Measurements from ENCODE around the gene SPATA31D1.

SPATA31D1 gene

GRCh38 chr9:82022121-82022520 lies 33.5 kb downstream of the SPATA31D1 start:
- DNase-seq: no peak

GRCh38 chr9:82024908-82025307 lies 36.3 kb downstream of the SPATA31D1 start:
- DNase-seq: no peak

- DNase-seq: no peak
Observed at GRCh38 chr9:82031538-82032280, 43.1 kb downstream of the SPATA31D1 start.

- DNase-seq: no peak
Observed at GRCh38 chr9:82034956-82035731, 46.6 kb downstream of the SPATA31D1 start.

GRCh38 chr9:82036086-82036485 lies 47.5 kb downstream of the SPATA31D1 start:
- DNase-seq: no peak

GRCh38 chr9:82037126-82037525 lies 48.6 kb downstream of the SPATA31D1 start:
- DNase-seq: no peak

GRCh38 chr9:82038897-82039296 lies 50.3 kb downstream of the SPATA31D1 start:
- no peak for DNase-seq

Measured in T-helper 2 cell (primary cell).